ENCODE measurements around the gene PER2. TPM values are rescaled to one million over a fixed set of nuclear protein-coding genes. Genes with fewer than 3 reads are reported as not detected.

The PER2 gene
- total RNA-seq, 4 donors from 2014 or later, result 8.2 to 18.6 (median 9.8) TPM

DNA sequence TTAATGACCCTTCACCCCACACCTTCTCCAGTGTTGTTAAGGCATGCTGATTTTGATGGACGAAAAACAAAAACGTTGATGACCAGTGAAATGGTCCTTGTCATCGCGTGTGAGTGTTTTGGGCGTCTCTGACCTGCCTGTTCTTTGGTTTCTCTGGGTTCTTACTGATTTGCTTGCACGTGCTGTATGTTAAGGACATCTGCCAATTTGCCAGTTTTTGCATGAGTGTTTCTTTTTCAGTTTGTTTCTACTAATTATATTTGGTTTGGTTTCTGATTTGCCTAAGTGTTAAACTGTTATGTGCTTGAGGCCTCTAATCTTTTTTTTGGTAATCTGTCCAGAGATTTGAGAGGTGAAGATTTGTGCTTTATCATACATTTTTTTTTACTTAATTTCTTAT is 46.5 kb upstream of the PER2 start:
- TF ChIP-seq, protein P1, sequence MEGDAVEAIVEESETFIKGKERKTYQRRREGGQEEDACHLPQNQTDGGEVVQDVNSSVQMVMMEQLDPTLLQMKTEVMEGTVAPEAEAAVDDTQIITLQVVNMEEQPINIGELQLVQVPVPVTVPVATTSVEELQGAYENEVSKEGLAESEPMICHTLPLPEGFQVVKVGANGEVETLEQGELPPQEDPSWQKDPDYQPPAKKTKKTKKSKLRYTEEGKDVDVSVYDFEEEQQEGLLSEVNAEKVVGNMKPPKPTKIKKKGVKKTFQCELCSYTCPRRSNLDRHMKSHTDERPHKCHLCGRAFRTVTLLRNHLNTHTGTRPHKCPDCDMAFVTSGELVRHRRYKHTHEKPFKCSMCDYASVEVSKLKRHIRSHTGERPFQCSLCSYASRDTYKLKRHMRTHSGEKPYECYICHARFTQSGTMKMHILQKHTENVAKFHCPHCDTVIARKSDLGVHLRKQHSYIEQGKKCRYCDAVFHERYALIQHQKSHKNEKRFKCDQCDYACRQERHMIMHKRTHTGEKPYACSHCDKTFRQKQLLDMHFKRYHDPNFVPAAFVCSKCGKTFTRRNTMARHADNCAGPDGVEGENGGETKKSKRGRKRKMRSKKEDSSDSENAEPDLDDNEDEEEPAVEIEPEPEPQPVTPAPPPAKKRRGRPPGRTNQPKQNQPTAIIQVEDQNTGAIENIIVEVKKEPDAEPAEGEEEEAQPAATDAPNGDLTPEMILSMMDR (IDR thresholded peaks at IDR 0.05), result no peak
- no peak for TF ChIP-seq EP300 (IDR thresholded peaks at IDR 0.05)
- no peak for TF ChIP-seq POLR2A (IDR thresholded peaks at IDR 0.05)
- Histone ChIP-seq H3K4me1 (peaks cover 0 to 11% (median 0%) of the 10 kb centered on the region in 4 donors), H3K4me3 (no peak overlapping the region), H3K36me3 (peaks cover 0 to 52% (median 0%) of the 10 kb centered on the region in 3 donors), H3K27me3 (no peaks in the 10 kb centered on the region), H3K27ac (no peak overlapping the region), H3K9me3 (no peaks in the 10 kb centered on the region)
- no peak for DNase-seq (ENCODE audit: low spot score in 2 of 2)
- WGBS, 2 donors, result 90 to 94% methylated on average over 6 of the region's 6 CpGs

DNA sequence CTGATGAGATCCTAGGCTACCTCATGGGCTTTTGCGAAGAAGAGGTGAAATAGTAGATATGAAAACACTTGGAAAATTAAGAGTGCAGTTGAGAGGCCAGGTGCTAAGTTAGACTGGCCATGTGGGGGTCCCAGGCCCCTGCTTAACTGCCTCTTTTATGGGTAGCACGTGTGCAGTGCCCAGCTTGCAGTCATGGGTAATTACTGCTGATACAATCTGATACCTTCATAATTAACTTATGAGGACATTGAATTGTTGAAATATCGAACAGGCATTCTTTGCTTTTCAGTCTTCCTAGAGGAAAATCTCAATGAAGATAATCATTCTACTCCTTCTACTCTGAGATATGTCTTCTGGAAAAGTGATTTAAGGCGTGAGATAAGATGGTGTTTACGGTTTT is 43.5 kb upstream of the PER2 start:
- Histone ChIP-seq H3K4me3 (no peak overlapping the region), H3K4me1 (peaks cover 0 to 5% (median 0%) of the 10 kb centered on the region in 4 donors), H3K9me3 (peaks cover 0 to 5% (median 0%) of the 10 kb centered on the region in 4 donors), H3K27me3 (no peaks in the 10 kb centered on the region), H3K36me3 (peaks cover 0 to 65% (median 13%) of the 10 kb centered on the region in 3 donors), H3K27ac (no peak overlapping the region)
- WGBS, 2 donors, result 85 to 87% methylated on average over 5 of the region's 5 CpGs
- TF ChIP-seq POLR2A (IDR thresholded peaks at IDR 0.05) (no peak), EP300 (IDR thresholded peaks at IDR 0.05) (no peak)
- TF ChIP-seq, protein P1 (IDR thresholded peaks at IDR 0.05), result no peak
- DNase-seq (ENCODE audit: low spot score in 2 of 2), result no peak

DNA sequence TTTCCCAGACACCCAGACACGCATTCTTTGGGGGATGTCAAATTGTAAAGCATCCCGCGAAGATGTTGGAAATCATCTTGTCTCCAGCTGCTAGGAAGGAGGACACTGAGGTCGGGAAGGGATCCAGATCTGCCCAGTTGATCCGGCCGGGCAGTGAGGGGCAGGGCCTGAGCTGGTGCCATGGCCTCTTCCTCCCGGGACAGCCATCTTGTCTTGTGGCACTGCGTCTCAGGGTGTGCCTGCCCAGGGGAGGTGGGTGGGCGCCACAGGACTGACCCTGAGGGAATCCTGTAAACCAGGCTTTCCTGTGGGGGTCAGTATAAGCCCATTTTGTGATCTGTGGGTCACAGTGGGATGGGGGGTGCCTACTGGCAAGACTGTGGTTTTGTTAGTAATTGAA is 42.0 kb upstream of the PER2 start:
- 82 to 97% methylated on average over 9 of the region's 9 CpGs for WGBS, 2 donors

DNA sequence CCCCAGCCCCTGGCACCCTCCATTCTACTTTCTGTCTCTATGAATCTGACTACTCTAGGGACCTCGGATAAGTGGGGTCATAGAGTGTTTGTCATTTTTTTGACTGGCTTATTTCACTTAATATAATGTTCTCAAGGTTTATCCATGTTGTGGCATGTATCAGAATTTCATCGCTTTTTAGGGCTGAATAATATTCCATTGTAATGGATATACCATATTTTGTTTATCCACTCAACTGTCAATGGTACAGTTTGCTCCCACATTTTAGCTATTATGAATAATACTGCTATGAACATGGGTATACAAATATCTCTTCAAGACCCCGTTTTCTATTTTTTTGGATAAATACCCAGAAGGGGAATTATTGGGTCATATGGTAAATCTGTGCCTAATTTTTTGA is 39.3 kb upstream of the PER2 start:
- TF ChIP-seq POLR2A (IDR thresholded peaks at IDR 0.05), result no peak
- TF ChIP-seq EP300 (IDR thresholded peaks at IDR 0.05), result no peak
- TF ChIP-seq, protein P1 (IDR thresholded peaks at IDR 0.05), result no peak
- no peak for DNase-seq (ENCODE audit: low spot score in 2 of 2)
- H3K36me3 ChIP-seq, result peaks cover 0 to 70% (median 13%) of the 10 kb centered on the region in 3 donors
- H3K4me1 ChIP-seq, result no peaks in the 10 kb centered on the region
- H3K9me3 ChIP-seq, result peaks cover 0 to 5% (median 0%) of the 10 kb centered on the region in 4 donors
- no peaks in the 10 kb centered on the region for H3K27me3 ChIP-seq
- no peak overlapping the region for H3K27ac ChIP-seq
- H3K4me3 ChIP-seq, result no peak overlapping the region
- WGBS, 2 donors, result 96 to 100% methylated on average over 3 of the region's 3 CpGs

More for the DNA sequence above, 42.0 kb upstream of the PER2 start:
- Histone ChIP-seq H3K4me1 (no peaks in the 10 kb centered on the region), H3K4me3 (no peak overlapping the region), H3K27ac (no peak overlapping the region), H3K27me3 (no peaks in the 10 kb centered on the region), H3K9me3 (peaks cover 0 to 5% (median 0%) of the 10 kb centered on the region in 4 donors), H3K36me3 (peaks cover 0 to 66% (median 13%) of the 10 kb centered on the region in 3 donors)
- TF ChIP-seq POLR2A (IDR thresholded peaks at IDR 0.05) (no peak), EP300 (IDR thresholded peaks at IDR 0.05) (no peak)
- TF ChIP-seq, protein P1 (IDR thresholded peaks at IDR 0.05), result no peak
- no peak for DNase-seq (ENCODE audit: low spot score in 2 of 2)

DNA sequence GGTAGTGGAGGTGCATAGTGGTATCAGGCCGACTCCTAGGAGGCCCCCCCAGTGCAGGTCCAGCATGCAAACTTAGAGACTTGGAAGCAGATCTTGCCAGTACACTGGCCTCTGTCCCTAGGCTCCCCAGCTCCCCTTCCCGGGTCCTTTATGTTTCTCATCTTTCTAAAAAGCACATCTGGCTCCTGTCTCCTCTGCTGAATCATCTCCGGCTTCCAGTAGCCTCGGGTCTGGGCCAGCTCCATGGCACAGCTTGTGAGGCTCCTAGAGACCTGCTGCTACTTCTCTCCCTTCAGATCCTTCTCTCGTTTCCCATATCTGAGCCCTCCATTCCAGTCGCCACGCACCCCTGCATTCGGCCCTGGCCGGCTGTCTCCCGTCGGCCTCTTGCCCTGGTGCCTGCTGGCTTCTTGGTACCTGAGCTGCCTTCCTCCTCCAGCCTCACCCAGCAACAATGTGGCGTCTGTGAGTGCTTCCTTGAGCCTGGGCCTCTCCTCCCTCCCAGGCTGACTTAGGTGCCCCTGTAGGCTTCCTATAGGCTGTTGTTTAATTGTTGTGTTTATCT is 38.5 kb upstream of the PER2 start:
- Histone ChIP-seq H3K27ac (no peak overlapping the region), H3K36me3 (peaks cover 0 to 70% (median 13%) of the 10 kb centered on the region in 3 donors), H3K4me1 (peaks cover 0 to 5% (median under 1%) of the 10 kb centered on the region in 4 donors), H3K4me3 (no peak overlapping the region), H3K27me3 (no peaks in the 10 kb centered on the region), H3K9me3 (peaks cover 0 to 5% (median 0%) of the 10 kb centered on the region in 4 donors)
- TF ChIP-seq, protein P1 (IDR thresholded peaks at IDR 0.05), result no peak
- TF ChIP-seq EP300 (IDR thresholded peaks at IDR 0.05) (no peak), POLR2A (IDR thresholded peaks at IDR 0.05) (no peak)
- DNase-seq (ENCODE audit: low spot score in 2 of 2), result no peak
- WGBS, 2 donors, result 95 to 97% methylated on average over 12 of the region's 12 CpGs
